NK-92 treated with Interleukin-12 subunit alpha and Interleukin-12 subunit beta, amount 100 ng/mL, for 24 hours (cell line): ENCODE data around the gene CCDC50.

Experiments used
- DNase-seq: peaks from one replicate; lab custom pipeline; 2025; lab: John Stamatoyannopoulos, UW

Gene CCDC50

DNA sequence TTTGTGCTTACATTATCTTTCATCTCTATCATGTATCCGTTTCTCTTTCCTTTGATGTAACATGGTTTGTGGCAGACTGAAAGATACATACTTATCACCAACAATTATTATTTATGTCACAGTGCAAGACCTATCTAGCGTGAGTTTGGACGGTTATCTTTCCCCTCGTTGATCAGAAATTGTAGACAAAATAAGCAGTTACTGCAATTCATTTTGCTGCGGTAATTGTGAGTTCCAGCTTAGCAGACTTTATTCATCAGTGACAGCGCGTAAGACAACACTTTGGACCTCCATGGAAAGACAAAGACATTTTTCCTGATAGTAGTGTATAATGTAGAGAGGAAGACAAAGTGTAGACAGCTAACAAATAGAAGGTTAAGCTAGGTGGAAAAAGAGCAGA lies 52.1 kb downstream of the CCDC50 start:
- no peak for DNase-seq

DNA sequence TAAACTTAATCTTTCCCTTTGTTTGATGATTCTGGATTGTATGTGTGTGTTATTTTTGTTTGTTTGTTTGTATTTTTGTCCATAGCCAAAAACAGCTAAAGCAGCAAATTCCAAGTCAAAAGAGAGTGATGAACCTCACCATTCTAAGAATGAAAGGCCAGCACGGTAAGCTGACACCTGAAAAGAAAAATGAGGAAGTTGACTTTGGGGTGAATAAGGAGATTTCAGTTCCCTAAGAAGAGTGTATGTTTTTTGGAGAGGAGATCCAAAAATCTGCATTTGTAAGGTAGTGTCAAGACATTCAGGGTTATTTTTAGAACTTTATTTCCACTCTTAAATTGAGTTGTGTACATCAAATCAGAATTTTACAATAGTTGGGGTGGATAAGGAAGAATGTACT lies 53.5 kb downstream of the CCDC50 start:
- no peak for DNase-seq

DNA sequence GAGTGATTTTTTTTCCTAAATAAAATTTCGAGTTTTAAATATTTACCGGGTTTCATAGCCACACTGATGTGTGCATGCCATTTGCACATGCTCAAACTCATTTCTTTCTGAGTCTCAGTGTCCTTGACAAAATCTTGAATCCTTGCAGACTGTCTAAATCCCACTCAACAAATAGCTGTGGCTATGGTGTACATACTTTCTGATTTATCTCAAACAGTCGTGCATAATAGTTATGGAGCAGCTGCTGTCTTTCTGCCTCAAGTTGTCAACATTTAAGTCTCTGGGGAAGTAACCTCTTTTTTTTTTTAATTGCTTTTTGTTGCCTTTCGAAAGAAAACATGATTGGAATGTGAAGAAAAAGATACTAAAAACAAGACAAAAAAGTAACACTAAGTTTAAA lies 53.9 kb downstream of the CCDC50 start:
- no peak for DNase-seq

GRCh38 chr3:191385101-191385500 lies 55.9 kb downstream of the CCDC50 start:
- no peak for DNase-seq

DNA sequence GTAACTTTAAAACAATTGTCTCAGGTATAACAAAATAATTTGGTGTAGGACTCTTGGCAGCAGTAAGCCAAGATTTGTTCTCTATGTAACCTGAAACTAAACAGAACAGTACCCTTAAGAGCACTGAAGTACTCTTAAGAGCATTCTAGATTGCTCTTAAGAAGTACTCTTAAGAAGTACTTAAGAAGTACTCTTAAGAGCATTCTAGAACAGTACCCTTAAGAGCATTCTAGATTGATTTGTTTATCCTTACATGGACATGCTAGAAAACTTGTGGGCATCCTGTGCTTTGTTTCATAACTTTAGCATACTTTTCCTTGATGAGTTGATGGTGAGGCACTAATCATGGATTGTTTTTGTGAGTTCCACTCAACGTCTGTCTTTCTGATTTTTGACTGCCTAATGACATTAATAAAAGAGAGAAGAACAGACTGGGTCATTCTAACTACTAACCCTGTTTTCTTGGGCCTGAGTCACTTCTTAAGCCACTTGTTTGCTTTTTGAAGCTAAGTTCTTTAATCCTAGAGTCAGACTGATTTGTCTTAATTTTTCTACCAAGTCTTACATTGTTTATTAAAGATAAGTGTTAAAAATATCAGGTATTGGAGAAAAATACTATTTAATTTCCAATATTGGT lies 58.4 kb downstream of the CCDC50 start:
- DNase-seq: no peak

DNA sequence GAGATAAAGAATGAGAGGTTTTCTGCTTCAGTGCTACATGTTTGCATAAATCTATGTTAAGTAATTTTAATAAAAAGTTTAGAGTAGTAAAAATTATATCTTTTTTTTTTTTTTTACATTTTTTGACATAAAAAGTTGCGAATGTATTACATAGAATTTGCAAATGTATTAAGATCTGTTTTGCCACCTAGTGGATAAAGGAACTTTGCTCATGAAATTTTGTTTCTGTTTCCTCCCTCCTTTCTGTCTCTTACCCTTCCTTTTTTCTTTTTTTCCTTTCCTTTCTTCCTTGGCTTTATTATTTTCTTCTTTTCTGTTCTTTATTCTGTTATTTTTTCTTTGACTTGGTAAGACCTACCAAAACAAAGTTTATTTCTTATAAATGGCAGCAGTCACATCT lies 59.6 kb downstream of the CCDC50 start:
- no peak for DNase-seq

GRCh38 chr3:191390580-191390979 lies 61.4 kb downstream of the CCDC50 start:
- DNase-seq: no peak

DNA sequence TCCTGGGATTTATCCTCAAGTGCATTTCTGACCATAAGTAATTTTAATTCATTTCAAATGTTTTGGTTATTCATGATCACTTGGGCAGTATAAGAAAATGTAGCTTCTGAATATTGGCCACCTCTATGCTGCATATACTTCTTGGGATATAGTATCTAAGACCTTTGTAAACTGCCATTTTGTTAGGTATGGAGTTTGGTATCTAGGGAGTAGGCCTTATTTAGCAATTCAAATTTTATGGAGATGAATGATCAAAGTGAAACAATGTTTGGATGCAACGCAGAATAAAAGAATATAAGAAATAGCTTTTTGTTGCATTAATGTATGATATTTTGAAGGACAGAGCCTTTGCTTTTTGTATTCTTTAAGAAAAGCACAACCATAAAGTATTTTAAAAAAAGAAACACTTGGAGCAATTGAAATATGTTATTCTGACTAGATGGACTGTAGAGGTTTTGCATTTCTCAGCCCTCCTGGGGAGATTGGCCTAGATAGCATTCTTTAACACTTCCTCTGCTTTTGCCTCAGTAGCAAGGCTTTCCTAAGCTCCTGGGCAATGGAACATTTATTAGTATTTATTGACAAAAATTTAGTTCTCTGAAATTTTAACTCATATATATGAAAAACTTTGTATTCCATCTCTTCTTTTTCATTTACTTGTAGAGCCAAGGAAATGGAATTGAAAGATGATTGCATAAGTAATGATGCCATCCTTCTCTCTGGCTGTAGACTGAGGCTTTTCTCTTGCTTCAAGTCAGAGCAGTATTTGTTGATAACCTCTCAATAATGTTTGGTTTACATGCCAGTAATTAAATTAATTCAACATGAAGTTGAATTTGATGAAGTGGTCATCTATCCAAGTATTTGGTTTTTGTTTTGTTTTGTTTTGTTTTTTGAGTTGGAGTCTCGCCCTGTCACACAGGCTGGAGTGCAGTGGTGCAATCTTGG lies 62.9 kb downstream of the CCDC50 start:
- DNase-seq: no peak

- DNase-seq: no peak
These were observed 64.0 kb downstream of the CCDC50 start for GRCh38 chr3:191393146-191393545.

GRCh38 chr3:191397771-191398170 lies 68.6 kb downstream of the CCDC50 start:
- DNase-seq: no peak

DNA sequence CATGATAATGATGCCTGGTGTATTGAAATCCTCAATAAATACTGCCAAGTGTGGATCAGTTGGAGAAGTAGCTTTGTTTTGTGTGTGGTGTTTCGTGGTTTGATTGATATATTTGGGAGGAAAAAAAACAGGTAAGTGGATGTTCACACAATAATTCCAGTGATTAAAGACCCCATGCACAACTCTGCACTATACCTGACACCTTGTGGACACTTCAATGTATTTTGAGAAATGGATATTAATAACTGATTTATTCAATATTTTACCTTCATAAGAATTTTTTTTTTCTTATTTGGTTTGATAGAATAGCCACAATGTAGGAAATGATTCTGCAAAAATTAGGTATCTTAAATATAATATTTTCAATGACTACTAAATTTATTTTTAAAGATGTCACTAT lies 69.4 kb downstream of the CCDC50 start:
- no peak for DNase-seq

- no peak for DNase-seq
These were observed 70.7 kb downstream of the CCDC50 start for GRCh38 chr3:191399918-191400317.

- no peak for DNase-seq
These were observed 72.7 kb downstream of the CCDC50 start for GRCh38 chr3:191401775-191402357.

- DNase-seq: no peak
These were observed 80.7 kb downstream of the CCDC50 start for GRCh38 chr3:191409791-191410359.

GRCh38 chr3:191412759-191413158 lies 83.6 kb downstream of the CCDC50 start:
- no peak for DNase-seq

- no peak for DNase-seq
These were observed 85.1 kb downstream of the CCDC50 start for GRCh38 chr3:191414286-191414685.

- DNase-seq: no peak
These were observed 85.5 kb downstream of the CCDC50 start for GRCh38 chr3:191414732-191415131.

GRCh38 chr3:191415566-191415965 lies 86.4 kb downstream of the CCDC50 start:
- no peak for DNase-seq

- DNase-seq: no peak
These were observed 88.2 kb downstream of the CCDC50 start for GRCh38 chr3:191417457-191417729.

DNA sequence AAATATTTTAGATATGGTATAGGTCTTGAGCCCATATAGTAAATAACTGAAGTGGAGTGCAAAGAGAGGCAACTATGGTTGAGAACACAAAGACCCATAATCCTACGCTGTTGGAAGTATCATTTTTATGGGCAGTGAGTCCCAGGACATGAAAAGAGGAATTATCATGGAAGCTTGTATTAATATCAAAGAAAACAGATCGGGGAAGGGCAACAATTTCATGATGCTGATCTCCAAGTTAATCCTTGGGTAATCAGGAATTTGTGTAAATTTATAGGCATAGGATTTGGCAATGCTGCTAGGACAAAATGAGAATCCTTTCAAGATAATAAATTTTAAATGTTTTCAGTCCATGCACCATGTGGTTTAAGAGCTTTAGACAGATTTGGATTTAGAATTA lies 91.6 kb downstream of the CCDC50 start:
- DNase-seq: no peak

- no peak for DNase-seq
These were observed 95.7 kb downstream of the CCDC50 start for GRCh38 chr3:191424881-191425280.

- DNase-seq: no peak
These were observed 96.1 kb downstream of the CCDC50 start for GRCh38 chr3:191425322-191425734.

- DNase-seq: no peak
These were observed 97.1 kb downstream of the CCDC50 start for GRCh38 chr3:191426311-191426710.
